ENCODE results near the gene UBE3A.

UBE3A gene

DNA sequence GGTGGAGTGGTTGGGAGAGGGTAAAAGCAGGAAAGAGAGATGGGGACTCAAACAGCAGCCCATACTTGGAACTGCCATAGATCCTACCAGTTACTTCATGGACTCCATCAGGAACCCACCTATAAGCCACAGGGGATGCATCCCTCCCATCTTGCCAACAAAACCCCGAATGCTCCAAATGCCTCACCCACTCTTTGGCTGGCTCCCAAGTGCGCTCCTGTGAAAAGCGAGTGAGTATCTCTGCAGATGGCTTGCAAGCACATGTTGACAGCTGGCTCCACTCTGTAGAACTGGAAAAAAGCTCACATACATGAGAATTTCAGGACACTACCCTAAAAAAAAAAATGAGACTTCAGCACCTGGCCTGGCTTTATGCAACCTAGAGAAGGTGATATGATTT, 151.0 kb downstream of the UBE3A start:
- no peak overlapping the region for H3K27ac ChIP-seq
- TF ChIP-seq, protein P1, sequence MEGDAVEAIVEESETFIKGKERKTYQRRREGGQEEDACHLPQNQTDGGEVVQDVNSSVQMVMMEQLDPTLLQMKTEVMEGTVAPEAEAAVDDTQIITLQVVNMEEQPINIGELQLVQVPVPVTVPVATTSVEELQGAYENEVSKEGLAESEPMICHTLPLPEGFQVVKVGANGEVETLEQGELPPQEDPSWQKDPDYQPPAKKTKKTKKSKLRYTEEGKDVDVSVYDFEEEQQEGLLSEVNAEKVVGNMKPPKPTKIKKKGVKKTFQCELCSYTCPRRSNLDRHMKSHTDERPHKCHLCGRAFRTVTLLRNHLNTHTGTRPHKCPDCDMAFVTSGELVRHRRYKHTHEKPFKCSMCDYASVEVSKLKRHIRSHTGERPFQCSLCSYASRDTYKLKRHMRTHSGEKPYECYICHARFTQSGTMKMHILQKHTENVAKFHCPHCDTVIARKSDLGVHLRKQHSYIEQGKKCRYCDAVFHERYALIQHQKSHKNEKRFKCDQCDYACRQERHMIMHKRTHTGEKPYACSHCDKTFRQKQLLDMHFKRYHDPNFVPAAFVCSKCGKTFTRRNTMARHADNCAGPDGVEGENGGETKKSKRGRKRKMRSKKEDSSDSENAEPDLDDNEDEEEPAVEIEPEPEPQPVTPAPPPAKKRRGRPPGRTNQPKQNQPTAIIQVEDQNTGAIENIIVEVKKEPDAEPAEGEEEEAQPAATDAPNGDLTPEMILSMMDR (IDR thresholded peaks at IDR 0.05; ENCODE audit: low read depth, low read length) = no peak
- peaks cover 1% of the 10 kb centered on the region for H3K9me3 ChIP-seq (ENCODE audit: severe bottlenecking)
- peaks cover 8% of the 10 kb centered on the region for H3K27me3 ChIP-seq (ENCODE audit: insufficient read depth, low read depth, severe bottlenecking)
- H3K36me3 ChIP-seq = no peaks in the 10 kb centered on the region
- H3K4me3 ChIP-seq (ENCODE audit: low read depth, low read length) = no peak overlapping the region
- no peak for DNase-seq

Measured in WERI-Rb-1 (cell line).